GM23338 (cell line): ENCODE results near the gene CYP11A1. TPM values are rescaled to one million over a fixed set of nuclear protein-coding genes. Genes with fewer than 3 reads are reported as not detected.

Source experiments
- CREB1 ChIP-seq: fragments of 250-450 bp; sonication (Bioruptor Pico); IDR thresholded peaks from 2 replicates; pipeline ENCODE4 v1.5.0; 2020; ENCODE audit warnings: low read depth, mild to moderate bottlenecking, moderate library complexity
- ZNF462 ChIP-seq: fragments of 250-450 bp; sonication (Bioruptor Pico); IDR thresholded peaks from 2 replicates; pipeline ENCODE4 v1.5.0; 2020; ENCODE audit warnings: mild to moderate bottlenecking, moderate library complexity
- microRNA-seq: library from miRNA; unstranded; fragments of <30 nt; microRNA quantifications from one replicate; pipeline ENCODE4, GENCODE V29; 2017
- polyA plus RNA-seq: library from polyadenylated mRNA; unstranded; fragments of >200 nt; fragmentation: Nextera tagmentation; extraction: Ambion mirVana; gene quantifications from 2 replicates; pipeline ENCODE4 v1.2.1, GENCODE V29; 2016
- small RNA-seq: library from RNA; depleted of rRNA; stranded (forward); fragments of <200 nt; gene quantifications from one replicate; pipeline ENCODE3, GENCODE V24; 2014; ENCODE audit warnings: low replicate concordance
- total RNA-seq: library from RNA; depleted of rRNA; stranded (reverse); fragments of >200 nt; shearing (Covaris generic); gene quantifications from 2 replicates; pipeline ENCODE4 v1.2.3, GENCODE V29; 2014; rRNA removed

The CYP11A1 gene
- total and polyA plus RNA-seq, 2 experiments from 2014 or later, result 1.2 to 1.7 TPM

GRCh38 chr15:74289671-74290070 is 77.8 kb downstream of the CYP11A1 start (continued):
- TF ChIP-seq ZNF462 (no peak), CREB1 (CRISPR knock-in tag) (no peak)

Small RNAs within 50 kb of the gene (microRNA-seq; reads per million reads assigned to microRNA genes)
- not detected for gene MIR6881

Small RNAs within 50 kb of the gene (small RNA-seq; reads per million reads assigned to genes)
- gene MIR6881, result not detected

Other genes starting within 250 kb of the CYP11A1 start
- gene ISLR2, start 237.1 kb downstream of the CYP11A1 start, total RNA-seq, result 0.21 and 0.27 TPM in 2 replicates
- gene ISLR2, start 237.1 kb downstream of the CYP11A1 start, polyA plus RNA-seq, result 0.13 and 0.59 TPM in 2 replicates
- gene ISLR, start 193.9 kb downstream of the CYP11A1 start, total RNA-seq, result 1.6 TPM in 1 of 2 replicates, not detected in the other
- gene ISLR, start 193.9 kb downstream of the CYP11A1 start, polyA plus RNA-seq, result 0.09 and 0.55 TPM in 2 replicates
- gene STRA6, start 164.9 kb downstream of the CYP11A1 start, total RNA-seq, result 9.9 and 14.1 TPM in 2 replicates
- gene STRA6, start 164.9 kb downstream of the CYP11A1 start, polyA plus RNA-seq, result 8.2 TPM in 2 replicates
- 0.27 and 2.6 TPM in 2 replicates for gene CCDC33, start 131.3 kb downstream of the CYP11A1 start, total RNA-seq
- 2.5 and 2.8 TPM in 2 replicates for gene CCDC33, start 131.3 kb downstream of the CYP11A1 start, polyA plus RNA-seq
- gene SEMA7A, start 66.3 kb upstream of the CYP11A1 start, total RNA-seq, result 11.2 and 14.1 TPM in 2 replicates
- gene SEMA7A, start 66.3 kb upstream of the CYP11A1 start, polyA plus RNA-seq, result 1.2 and 2.0 TPM in 2 replicates
- 90.0 and 99.2 TPM in 2 replicates for gene UBL7, start 93.5 kb upstream of the CYP11A1 start, total RNA-seq
- gene UBL7, start 93.5 kb upstream of the CYP11A1 start, polyA plus RNA-seq, result 71.6 and 73.7 TPM in 2 replicates
- gene ARID3B, start 173.6 kb upstream of the CYP11A1 start, total RNA-seq, result 114 and 147 TPM in 2 replicates
- 65.5 and 72.8 TPM in 2 replicates for gene ARID3B, start 173.6 kb upstream of the CYP11A1 start, polyA plus RNA-seq
- gene CLK3, start 248.2 kb upstream of the CYP11A1 start, total RNA-seq, result 59.1 and 67.7 TPM in 2 replicates
- gene CLK3, start 248.2 kb upstream of the CYP11A1 start, polyA plus RNA-seq, result 38.1 and 40.7 TPM in 2 replicates